ENCODE data around the gene PRDX4.

The PRDX4 gene

DNA sequence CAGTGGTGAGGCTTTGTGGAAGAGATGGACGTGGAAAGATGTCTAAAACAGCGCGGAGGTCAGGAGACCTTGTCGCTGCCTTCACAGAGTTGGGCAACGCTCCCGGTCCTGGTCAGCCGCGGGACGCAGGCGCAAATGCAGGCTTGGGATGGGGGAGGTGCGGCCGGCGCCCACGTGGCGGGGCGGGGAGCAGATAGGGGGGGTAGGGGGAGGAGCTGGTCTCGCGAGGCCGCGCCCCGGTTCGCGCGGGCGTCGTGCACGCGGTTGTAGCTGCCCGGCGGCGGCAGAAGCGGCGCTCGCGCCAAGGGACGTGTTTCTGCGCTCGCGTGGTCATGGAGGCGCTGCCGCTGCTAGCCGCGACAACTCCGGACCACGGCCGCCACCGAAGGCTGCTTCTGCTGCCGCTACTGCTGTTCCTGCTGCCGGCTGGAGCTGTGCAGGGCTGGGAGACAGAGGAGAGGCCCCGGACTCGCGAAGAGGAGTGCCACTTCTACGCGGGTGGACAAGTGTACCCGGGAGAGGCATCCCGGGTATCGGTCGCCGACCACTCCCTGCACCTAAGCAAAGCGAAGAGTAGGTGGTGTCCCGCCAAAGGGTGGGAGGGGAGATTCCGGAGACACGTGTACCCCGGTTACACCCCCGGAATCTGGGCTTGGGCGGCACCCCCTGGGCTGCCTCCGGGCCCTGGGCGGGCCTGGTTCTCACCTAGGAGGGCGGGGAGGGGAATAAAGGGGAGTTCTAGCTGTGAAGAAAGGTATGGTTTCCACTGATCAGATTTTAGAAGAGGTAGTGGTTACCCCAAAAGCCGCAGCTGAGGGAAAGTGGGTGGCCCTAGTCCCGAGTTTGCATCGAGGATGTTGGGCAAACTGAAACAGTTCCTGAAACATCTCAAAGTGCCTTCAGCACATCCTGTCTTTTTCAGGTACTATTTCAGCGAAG is at the start of gene PRDX4:
Gene PRDX4, plus strand, starts transcription at position 255 of the 939 bp plus-strand sequence. Its CDS starts 78 bp downstream, at position 333.
- TF ChIP-seq CTCF (IDR thresholded peaks at IDR 0.05; ENCODE audit: low read depth, low read length, missing control alignments), result no peak
- peak within 1 kb of the TSS; percentile 67 for H3K4me3 ChIP-seq (replicated peaks; ENCODE audit: low read depth, low read length)
- peak; percentile 41 for DNase-seq (ENCODE audit: extremely low read depth, low read depth)

- no peak for DNase-seq (ENCODE audit: extremely low read depth, low read depth)
- no peak overlapping the region for H3K4me3 ChIP-seq (replicated peaks; ENCODE audit: low read depth, low read length)
- TF ChIP-seq CTCF (IDR thresholded peaks at IDR 0.05; ENCODE audit: low read depth, low read length, missing control alignments), result no peak
Observed at GRCh38 chrX:23621621-23622265, 45.5 kb upstream of the PRDX4 start.

GRCh38 chrX:23623797-23624196 is 43.5 kb upstream of the PRDX4 start:
- no peak for DNase-seq (ENCODE audit: extremely low read depth, low read depth)
- H3K4me3 ChIP-seq (replicated peaks; ENCODE audit: low read depth, low read length), result no peak overlapping the region

DNA sequence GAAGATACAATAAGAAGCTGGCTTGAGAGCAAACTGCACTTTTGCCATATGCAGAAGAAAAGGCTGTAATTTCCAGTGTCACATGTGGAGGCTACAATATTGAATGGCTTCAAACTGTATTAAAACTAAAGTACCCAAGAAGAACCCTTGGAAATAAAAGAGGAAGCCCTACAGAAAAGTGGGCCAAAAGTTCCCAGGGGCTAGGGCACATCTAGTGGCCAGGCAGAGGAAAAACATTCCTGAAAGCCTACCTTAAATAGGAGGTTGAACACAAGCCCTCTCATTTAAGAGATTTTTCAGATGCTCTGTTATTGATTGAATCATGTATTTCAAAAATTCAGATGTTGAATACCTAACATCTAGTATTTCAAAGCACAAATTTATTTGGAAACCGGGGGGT is 40.6 kb upstream of the PRDX4 start:
- DNase-seq (ENCODE audit: extremely low read depth, low read depth), result no peak
- TF ChIP-seq CTCF (IDR thresholded peaks at IDR 0.05; ENCODE audit: low read depth, low read length, missing control alignments), result no peak

More at GRCh38 chrX:23623797-23624196, 43.5 kb upstream of the PRDX4 start:
- no peak for TF ChIP-seq CTCF (IDR thresholded peaks at IDR 0.05; ENCODE audit: low read depth, low read length, missing control alignments)

DNA sequence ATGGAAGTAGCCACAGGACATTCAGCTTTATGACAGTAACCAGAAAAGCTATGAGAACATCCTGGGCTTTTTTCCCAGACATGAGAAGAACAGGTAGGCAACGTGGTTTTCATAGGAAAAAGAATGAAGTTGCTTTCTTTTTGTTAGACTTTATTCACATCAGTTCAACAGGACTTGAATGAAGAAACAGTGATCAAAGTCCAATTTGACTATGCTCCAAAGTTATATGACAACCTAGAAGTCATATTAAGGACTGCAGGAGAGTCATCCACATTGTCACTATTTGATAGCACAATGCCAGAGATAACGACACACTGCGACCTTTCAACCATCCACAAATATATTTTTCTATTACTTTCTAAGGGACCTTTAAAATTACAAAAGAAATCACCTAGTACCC is 39.2 kb upstream of the PRDX4 start:
- TF ChIP-seq CTCF (IDR thresholded peaks at IDR 0.05; ENCODE audit: low read depth, low read length, missing control alignments), result no peak
- no peak overlapping the region for H3K4me3 ChIP-seq (replicated peaks; ENCODE audit: low read depth, low read length)
- no peak for DNase-seq (ENCODE audit: extremely low read depth, low read depth)

More for the DNA sequence above, 40.6 kb upstream of the PRDX4 start:
- no peak overlapping the region for H3K4me3 ChIP-seq (replicated peaks; ENCODE audit: low read depth, low read length)

- TF ChIP-seq CTCF (IDR thresholded peaks at IDR 0.05; ENCODE audit: low read depth, low read length, missing control alignments), result no peak
- no peak for DNase-seq (ENCODE audit: extremely low read depth, low read depth)
- H3K4me3 ChIP-seq (replicated peaks; ENCODE audit: low read depth, low read length), result no peak overlapping the region
Observed at GRCh38 chrX:23631136-23631535, 36.2 kb upstream of the PRDX4 start.

Data from HFF-Myc (cell line).